Activated effector memory CD4-positive, alpha-beta T cell treated with anti-CD3 and anti-CD28 coated beads, Interleukin-2, amount 50 U/mL, for 16 hours (primary cell): ENCODE data around the gene PROS1.

Source experiments
- DNase-seq: peaks from one replicate; pipeline ENCODE4 v3.0.0-alpha.2; 2020

The PROS1 gene

GRCh38 chr3:93973131-93974126 lies at the start of gene PROS1:
Gene PROS1, minus strand, starts transcription at chr3:93973896. Its CDS starts 147 bp downstream, at chr3:93973749.
- DNase-seq, result peak; percentile 79

- DNase-seq, result no peak
These were observed 46.6 kb upstream of the PROS1 start for GRCh38 chr3:94020293-94020692.

GRCh38 chr3:94019659-94020058 lies 46.0 kb upstream of the PROS1 start:
- no peak for DNase-seq

GRCh38 chr3:94015025-94015424 lies 41.3 kb upstream of the PROS1 start:
- DNase-seq, result no peak

- DNase-seq, result no peak
These were observed 38.5 kb upstream of the PROS1 start for GRCh38 chr3:94012185-94012584.

GRCh38 chr3:94011233-94011711 lies 37.6 kb upstream of the PROS1 start:
- DNase-seq, result no peak

GRCh38 chr3:94009608-94010007 lies 35.9 kb upstream of the PROS1 start:
- DNase-seq, result no peak

GRCh38 chr3:94008253-94008652 lies 34.6 kb upstream of the PROS1 start:
- DNase-seq, result no peak

GRCh38 chr3:94004301-94004910 lies 30.7 kb upstream of the PROS1 start:
- DNase-seq, result no peak

GRCh38 chr3:94001827-94002495 lies 28.3 kb upstream of the PROS1 start:
- DNase-seq, result no peak

- no peak for DNase-seq
These were observed 27.5 kb upstream of the PROS1 start for GRCh38 chr3:94001191-94001590.

GRCh38 chr3:93994056-93994455 lies 20.4 kb upstream of the PROS1 start:
- no peak for DNase-seq

- DNase-seq, result no peak
These were observed 18.5 kb upstream of the PROS1 start for GRCh38 chr3:93992207-93992606.

GRCh38 chr3:93991631-93992030 lies 17.9 kb upstream of the PROS1 start:
- DNase-seq, result no peak

- DNase-seq, result no peak
These were observed 15.5 kb upstream of the PROS1 start for GRCh38 chr3:93989241-93989640.

GRCh38 chr3:93988764-93989163 lies 15.1 kb upstream of the PROS1 start:
- DNase-seq, result no peak

GRCh38 chr3:93988283-93988682 lies 14.6 kb upstream of the PROS1 start:
- DNase-seq, result no peak

- DNase-seq, result no peak
These were observed 10.9 kb upstream of the PROS1 start for GRCh38 chr3:93984618-93985017.

- DNase-seq, result no peak
These were observed 9.7 kb upstream of the PROS1 start for GRCh38 chr3:93983408-93983807.

- no peak for DNase-seq
These were observed 8.0 kb upstream of the PROS1 start for GRCh38 chr3:93981649-93982048.

- peak; percentile 98 for DNase-seq
These were observed 6.4 kb upstream of the PROS1 start, which contains the start of gene ARL13B for GRCh38 chr3:93979850-93980676. Gene ARL13B, plus strand, starts transcription at chr3:93980155. Its CDS starts 269 bp downstream, at chr3:93980424.

GRCh38 chr3:93969997-93970396 lies 3.7 kb downstream of the PROS1 start:
- no peak for DNase-seq
